Putamen (tissue), 1 donor: Measurements from ENCODE around the gene PEX12.
"Not testable (repeated sequence)": the region's sequence is repeated elsewhere in the genome, so short reads cannot be mapped to it uniquely, and the experiment has no call there.

Source experiments
- DNase-seq: peaks from one replicate; pipeline ENCODE4 v3.0.0-alpha.2; 2016; ENCODE audit warnings: low spot score

The PEX12 gene

GRCh38 chr17:35536664-35537171 is 41.7 kb downstream of the PEX12 start:
- DNase-seq, result no peak

GRCh38 chr17:35535406-35535805 is 43.0 kb downstream of the PEX12 start:
- not testable (repeated sequence) for DNase-seq

- DNase-seq, result no peak
Measured at GRCh38 chr17:35534576-35535093, 43.7 kb downstream of the PEX12 start.

- no peak for DNase-seq
Measured at GRCh38 chr17:35531160-35531559, 47.2 kb downstream of the PEX12 start.

GRCh38 chr17:35529866-35530265 is 48.5 kb downstream of the PEX12 start:
- no peak for DNase-seq

GRCh38 chr17:35529326-35529725 is 49.0 kb downstream of the PEX12 start:
- DNase-seq, result not testable (repeated sequence)
